ENCODE results near the gene ZNF619.

GRCh38 chr3:40452876-40453730 is 23.8 kb upstream of the ZNF619 start:
- TF ChIP-seq CTCF (conservative IDR thresholded peaks at IDR 0.05 in 1 of 2, IDR thresholded peaks at IDR 0.05 in 1 of 2; ENCODE audit: low read depth in 1 of 2, low read length in 2 of 2) (no peak), EZH2 (IDR thresholded peaks at IDR 0.05; ENCODE audit: low read length, missing control alignments) (no peak)
